Uterus (tissue), 4 donors: ENCODE measurements around the gene ACSM5. TPM values are rescaled to one million over a fixed set of nuclear protein-coding genes. Genes with fewer than 3 reads are reported as not detected.
A peak's percentile ranks its signal among the peaks of the same experiment; 100 is the strongest.

Source experiments
- DNase-seq, 2 donors: peaks; one replicate each; pipeline ENCODE4 v3.0.0-alpha.2; 2019 to 2020
- H3K27ac ChIP-seq, 2 donors: fragments of 200-600 bp; sonication (generic); 1 replicate in 1 of 2; 2 replicates in 1 of 2; pipeline ENCODE4 v1.5.1; 2016 to 2018
- H3K27me3 ChIP-seq, 2 donors: fragments of 200-600 bp; sonication (generic); one replicate each; pipeline ENCODE4 v1.5.1; 2018 to 2019; ENCODE audit warnings: control low read depth in 1 of 2
- H3K36me3 ChIP-seq, 2 donors: fragments of 200-600 bp; sonication (generic); one replicate each; pipeline ENCODE4 v1.5.1; 2019; ENCODE audit warnings: control low read depth in 1 of 2
- H3K4me1 ChIP-seq, 2 donors: fragments of 200-600 bp; sonication (generic); one replicate each; pipeline ENCODE4 v1.5.1; 2018 to 2019; ENCODE audit warnings: control low read depth in 1 of 2
- H3K4me3 ChIP-seq, 2 donors: fragments of 200-600 bp; sonication (generic); 1 replicate in 1 of 2; 2 replicates in 1 of 2; pipeline ENCODE4 v1.5.1; 2018 to 2019; ENCODE audit warnings: mild to moderate bottlenecking in 1 of 2
- H3K9me3 ChIP-seq, 2 donors: fragments of 200-600 bp; sonication (generic); one replicate each; pipeline ENCODE4 v1.5.1; 2019; ENCODE audit warnings: control low read depth in 1 of 2
- POLR2A ChIP-seq, 2 donors: fragments of 450-650 bp; IDR thresholded peaks; one replicate each; pipeline ENCODE4 v1.6.1; 2016; ENCODE audit warnings: antibody characterized with exemption in 2 of 2, mild to moderate bottlenecking in 1 of 2, moderate library complexity in 1 of 2
- intact Hi-C: fragments of 100-400 bp; cut with DNase I; formaldehyde crosslinking; loops from one replicate; pipeline ENCODE4 v1.15.1; 2023; ENCODE audit warnings: low total_unique reads
- total RNA-seq, 4 donors: library from RNA; depleted of rRNA in 3 of 4; stranded (reverse); fragments of >200 nt in 3 of 4; gene quantifications; one replicate each; pipeline versions ENCODE4 v1.1.0 to v1.2.4, GENCODE V29; 2014 to 2023
- TF ChIP-seq, protein P1 (sequence below), 4 experiments: fragments of 200-600 bp in 2 of 4; fragments of 450-650 bp in 2 of 4; sonication (generic) in 2 of 4; IDR thresholded peaks; one replicate each; pipeline ENCODE4 v1.5.1; 2016 to 2019; ENCODE audit warnings: antibody characterized with exemption in 4 of 4, mild to moderate bottlenecking in 2 of 4, moderate library complexity in 1 of 4
- donor health status: DM: yes; HTN: yes; CAD: no.

ACSM5 gene
- total RNA-seq, 4 donors from 2014 or later, result 0.51 to 2.0 TPM; not detected in 2

DNA sequence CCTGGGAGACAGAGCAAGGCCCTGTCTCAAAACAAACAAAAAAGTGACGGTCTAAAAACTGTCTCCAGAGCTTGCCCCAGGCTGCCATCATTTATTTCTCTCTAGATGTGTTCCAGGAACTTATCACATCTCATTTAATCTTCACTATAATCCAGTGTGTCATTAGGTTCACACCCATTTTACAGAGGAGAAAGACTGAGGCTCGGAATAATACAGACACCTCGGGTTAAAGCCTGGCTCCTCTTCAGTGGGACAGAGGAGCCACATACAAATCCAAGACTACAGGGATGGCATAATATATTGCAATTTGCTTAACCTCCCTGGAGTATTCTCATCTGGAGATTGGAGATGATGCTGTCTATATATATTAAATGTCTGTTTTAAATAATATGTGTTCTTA lies 10.7 kb upstream of the ACSM5 start:
- Histone ChIP-seq H3K36me3 (no peaks in the 10 kb centered on the region), H3K27ac (no peak overlapping the region), H3K4me1 (no peaks in the 10 kb centered on the region), H3K27me3 (no peaks in the 10 kb centered on the region), H3K4me3 (no peak overlapping the region), H3K9me3 (no peaks in the 10 kb centered on the region)
- TF ChIP-seq, protein P1, sequence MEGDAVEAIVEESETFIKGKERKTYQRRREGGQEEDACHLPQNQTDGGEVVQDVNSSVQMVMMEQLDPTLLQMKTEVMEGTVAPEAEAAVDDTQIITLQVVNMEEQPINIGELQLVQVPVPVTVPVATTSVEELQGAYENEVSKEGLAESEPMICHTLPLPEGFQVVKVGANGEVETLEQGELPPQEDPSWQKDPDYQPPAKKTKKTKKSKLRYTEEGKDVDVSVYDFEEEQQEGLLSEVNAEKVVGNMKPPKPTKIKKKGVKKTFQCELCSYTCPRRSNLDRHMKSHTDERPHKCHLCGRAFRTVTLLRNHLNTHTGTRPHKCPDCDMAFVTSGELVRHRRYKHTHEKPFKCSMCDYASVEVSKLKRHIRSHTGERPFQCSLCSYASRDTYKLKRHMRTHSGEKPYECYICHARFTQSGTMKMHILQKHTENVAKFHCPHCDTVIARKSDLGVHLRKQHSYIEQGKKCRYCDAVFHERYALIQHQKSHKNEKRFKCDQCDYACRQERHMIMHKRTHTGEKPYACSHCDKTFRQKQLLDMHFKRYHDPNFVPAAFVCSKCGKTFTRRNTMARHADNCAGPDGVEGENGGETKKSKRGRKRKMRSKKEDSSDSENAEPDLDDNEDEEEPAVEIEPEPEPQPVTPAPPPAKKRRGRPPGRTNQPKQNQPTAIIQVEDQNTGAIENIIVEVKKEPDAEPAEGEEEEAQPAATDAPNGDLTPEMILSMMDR (IDR thresholded peaks at IDR 0.05), result no peak
- no peak for TF ChIP-seq POLR2A (IDR thresholded peaks at IDR 0.05)
- intact Hi-C loops, result no loop called here
- DNase-seq, result no peak

DNA sequence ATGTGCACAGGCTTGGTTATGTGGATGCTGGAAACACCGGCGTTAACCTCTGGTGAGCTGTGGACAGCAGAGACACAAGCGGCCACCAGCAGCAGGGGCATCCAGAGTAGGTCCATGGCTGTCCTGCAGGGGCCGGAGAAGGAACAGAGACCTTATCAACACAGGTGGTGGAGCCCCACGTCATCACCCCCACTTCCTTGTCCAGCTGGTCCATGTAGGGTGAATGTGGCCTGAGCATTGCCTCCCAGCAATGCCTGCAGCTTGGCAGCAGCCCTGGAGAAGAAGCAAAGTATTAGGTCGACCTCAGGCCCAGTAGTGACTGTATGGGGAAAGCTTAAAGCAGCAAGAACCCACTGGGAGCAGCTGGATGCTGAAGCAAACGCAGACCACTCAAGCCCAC lies 10.1 kb upstream of the ACSM5 start:
- DNase-seq, result no peak
- intact Hi-C loops, result no loop called here
- no peak overlapping the region for H3K4me3 ChIP-seq
- TF ChIP-seq, protein P1 (IDR thresholded peaks at IDR 0.05), result no peak
- no peak for TF ChIP-seq POLR2A (IDR thresholded peaks at IDR 0.05)
- H3K27me3 ChIP-seq, result no peaks in the 10 kb centered on the region
- no peaks in the 10 kb centered on the region for H3K36me3 ChIP-seq
- no peak overlapping the region for H3K27ac ChIP-seq
- H3K9me3 ChIP-seq, result no peaks in the 10 kb centered on the region
- no peaks in the 10 kb centered on the region for H3K4me1 ChIP-seq

DNA sequence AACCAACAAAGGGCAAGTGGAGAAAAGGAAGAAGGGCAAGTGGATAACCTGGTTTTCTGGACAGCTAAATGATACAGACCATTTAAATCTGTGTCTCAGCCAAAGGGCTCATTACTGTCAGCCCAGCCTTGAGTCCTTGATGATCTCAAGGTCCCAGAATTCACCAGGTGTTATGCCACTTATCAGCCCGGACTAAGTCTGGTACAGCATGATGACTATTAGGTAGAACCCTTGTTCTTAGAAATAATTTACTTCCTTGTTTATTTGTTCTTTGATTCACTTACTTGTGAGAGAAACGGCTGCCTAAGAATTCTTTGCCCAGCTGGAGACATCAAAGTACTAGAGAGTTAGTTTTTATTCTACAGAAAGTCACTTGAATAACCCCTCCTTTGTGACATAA lies 8.3 kb upstream of the ACSM5 start:
- intact Hi-C loops, result no loop called here
- Histone ChIP-seq H3K27me3 (no peaks in the 10 kb centered on the region), H3K4me3 (no peak overlapping the region), H3K4me1 (no peaks in the 10 kb centered on the region), H3K27ac (peak overlapping the region in 1 of 2 donors; percentile 34), H3K36me3 (no peaks in the 10 kb centered on the region), H3K9me3 (no peaks in the 10 kb centered on the region)
- TF ChIP-seq POLR2A (IDR thresholded peaks at IDR 0.05), result no peak
- TF ChIP-seq, protein P1 (IDR thresholded peaks at IDR 0.05), result no peak
- no peak for DNase-seq

DNA sequence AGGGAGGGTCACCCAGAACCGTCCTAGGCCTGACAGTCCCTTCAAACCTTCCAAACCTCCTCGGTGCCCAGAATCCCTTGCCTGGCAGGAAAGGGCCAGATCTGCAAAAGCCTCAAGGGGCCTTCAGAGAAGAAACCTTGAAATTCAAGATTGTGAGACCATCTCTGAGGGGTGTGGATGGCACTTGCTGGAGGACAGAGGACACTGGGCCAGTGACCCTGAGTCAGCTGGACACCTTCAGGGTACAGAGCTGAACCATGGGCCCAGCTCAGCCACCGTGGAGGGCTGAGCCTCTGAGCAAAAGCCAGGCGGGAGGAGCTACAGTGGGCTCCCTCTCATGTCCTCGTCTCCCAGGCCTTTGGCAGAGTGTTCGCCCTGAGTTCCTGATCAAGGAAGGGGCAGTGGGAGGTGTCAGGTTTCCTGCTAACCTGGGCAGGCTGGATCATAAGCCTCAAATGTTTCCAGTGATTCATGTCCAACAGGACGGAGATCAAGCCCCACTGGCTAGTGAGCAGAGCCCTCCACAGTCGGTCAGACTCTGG lies 7.8 kb upstream of the ACSM5 start:
- Histone ChIP-seq H3K27ac (peak overlapping the region in 1 of 2 donors; percentile 34), H3K27me3 (no peaks in the 10 kb centered on the region), H3K4me1 (no peaks in the 10 kb centered on the region), H3K4me3 (no peak overlapping the region), H3K9me3 (no peaks in the 10 kb centered on the region), H3K36me3 (no peaks in the 10 kb centered on the region)
- no peak for TF ChIP-seq POLR2A (IDR thresholded peaks at IDR 0.05)
- TF ChIP-seq, protein P1 (IDR thresholded peaks at IDR 0.05), result no peak
- intact Hi-C loops, result no loop called here
- DNase-seq, result no peak

DNA sequence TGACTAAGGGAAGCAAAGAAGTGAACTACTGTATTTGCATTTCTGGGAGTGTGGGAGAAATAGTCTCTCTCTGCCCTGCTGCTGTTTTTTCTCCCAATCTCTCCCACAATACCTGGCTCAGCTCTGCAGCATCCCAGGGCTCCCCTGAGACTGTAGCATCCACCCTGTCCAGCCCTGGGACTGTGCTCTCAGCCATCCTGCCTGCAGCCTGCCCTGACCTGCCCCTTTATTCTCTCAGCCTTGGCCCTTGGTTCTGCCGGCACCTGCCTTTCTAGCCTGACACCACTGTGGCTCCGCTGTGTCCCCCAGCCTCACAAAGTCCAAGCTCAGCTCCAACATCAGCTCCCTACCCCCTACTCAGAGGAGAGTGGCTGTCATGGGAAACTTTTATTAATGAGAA lies 6.7 kb upstream of the ACSM5 start:
- H3K4me3 ChIP-seq, result no peak overlapping the region
- no peaks in the 10 kb centered on the region for H3K27me3 ChIP-seq
- intact Hi-C loops, result no loop called here
- DNase-seq, result no peak
- H3K4me1 ChIP-seq, result no peaks in the 10 kb centered on the region
- TF ChIP-seq, protein P1 (IDR thresholded peaks at IDR 0.05), result no peak
- no peak for TF ChIP-seq POLR2A (IDR thresholded peaks at IDR 0.05)
- no peaks in the 10 kb centered on the region for H3K36me3 ChIP-seq
- H3K9me3 ChIP-seq, result no peaks in the 10 kb centered on the region
- H3K27ac ChIP-seq, result no peak overlapping the region
